ENCODE data around the gene ZNF736.
"Not testable (repeated sequence)": the region's sequence is repeated elsewhere in the genome, so short reads cannot be mapped to it uniquely, and the experiment has no call there.

ZNF736 gene

DNA sequence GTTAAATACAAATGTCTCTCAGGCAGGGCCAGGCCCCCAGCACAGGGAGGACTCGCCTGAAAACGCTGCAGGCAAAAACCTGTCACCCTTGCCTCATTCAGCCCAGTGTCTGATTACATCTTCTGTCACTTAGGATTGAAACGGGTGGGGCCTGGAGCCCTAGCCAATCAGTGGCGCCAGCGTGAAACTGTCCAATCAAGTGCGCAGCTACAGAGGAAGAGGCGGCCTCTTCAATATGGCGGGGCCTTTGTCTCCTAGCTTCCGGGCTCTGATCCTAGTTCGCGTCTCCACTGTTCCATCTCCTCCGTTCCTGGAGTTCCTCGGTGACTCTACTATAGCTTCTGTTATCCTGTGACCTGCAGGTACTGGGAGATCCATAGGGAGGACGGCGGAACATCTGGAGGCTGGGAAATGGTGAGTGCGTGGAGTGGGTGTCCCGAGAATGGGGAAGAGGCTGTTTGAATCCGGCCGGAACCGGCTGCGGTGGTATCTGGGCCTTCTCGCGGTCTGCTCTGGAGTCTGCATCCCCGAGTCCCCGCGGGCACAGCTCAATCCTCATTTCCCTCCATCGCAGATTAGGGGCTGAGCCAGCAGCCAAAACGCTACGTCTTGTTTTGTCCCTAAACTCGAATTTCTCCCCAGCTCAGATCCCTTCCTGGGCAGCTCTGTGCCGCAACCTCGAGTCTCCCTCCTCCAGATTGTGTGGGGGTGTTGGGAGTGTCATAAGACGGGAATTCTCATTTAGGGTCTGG, at the start of gene ZNF736:
ZNF736 (plus strand) TSS at position 222 of the 752 bp plus-strand sequence; CDS start at position 412, 190 bp downstream.
- DNase-seq (ENCODE audit: low read depth) = peak; percentile 77

DNA sequence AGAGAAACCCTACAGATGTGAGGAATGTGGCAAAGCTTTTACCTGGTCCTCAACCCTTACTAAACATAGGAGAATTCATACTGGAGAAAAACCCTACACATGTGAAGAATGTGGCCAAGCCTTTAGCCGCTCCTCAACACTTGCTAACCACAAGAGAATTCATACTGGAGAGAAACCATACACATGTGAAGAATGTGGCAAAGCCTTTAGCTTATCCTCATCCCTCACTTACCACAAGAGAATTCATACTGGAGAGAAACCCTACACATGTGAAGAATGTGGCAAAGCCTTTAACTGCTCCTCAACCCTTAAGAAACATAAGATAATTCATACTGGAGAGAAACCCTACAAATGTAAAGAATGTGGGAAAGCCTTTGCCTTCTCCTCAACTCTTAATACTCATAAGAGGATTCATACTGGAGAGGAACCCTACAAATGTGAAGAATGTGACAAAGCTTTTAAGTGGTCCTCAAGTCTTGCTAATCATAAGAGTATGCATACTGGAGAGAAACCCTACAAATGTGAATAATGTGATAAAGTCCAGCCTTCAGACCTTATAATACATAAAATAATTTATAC, 47.3 kb upstream of the ZNF736 start:
- DNase-seq (ENCODE audit: low read depth) = no peak

DNA sequence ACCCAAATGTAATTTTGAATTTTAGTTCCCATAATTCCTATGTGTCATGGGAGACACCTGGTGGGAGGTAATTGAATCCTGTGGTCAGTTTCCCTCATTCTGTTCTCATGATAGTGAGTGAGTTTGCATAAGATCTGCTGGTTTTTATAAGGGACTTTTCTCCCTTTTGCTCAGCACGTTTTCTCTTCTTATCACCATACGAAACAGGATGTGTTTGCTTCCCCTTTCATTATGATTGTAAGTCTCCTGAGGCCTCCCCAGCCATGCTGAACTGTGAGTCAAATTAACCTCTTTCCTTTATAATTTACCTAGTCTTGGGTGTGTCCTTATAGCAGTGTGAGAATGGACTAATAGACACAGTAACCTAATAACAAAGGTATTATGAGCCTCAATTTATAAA, 36.1 kb upstream of the ZNF736 start:
- no peak for DNase-seq (ENCODE audit: low read depth)

DNA sequence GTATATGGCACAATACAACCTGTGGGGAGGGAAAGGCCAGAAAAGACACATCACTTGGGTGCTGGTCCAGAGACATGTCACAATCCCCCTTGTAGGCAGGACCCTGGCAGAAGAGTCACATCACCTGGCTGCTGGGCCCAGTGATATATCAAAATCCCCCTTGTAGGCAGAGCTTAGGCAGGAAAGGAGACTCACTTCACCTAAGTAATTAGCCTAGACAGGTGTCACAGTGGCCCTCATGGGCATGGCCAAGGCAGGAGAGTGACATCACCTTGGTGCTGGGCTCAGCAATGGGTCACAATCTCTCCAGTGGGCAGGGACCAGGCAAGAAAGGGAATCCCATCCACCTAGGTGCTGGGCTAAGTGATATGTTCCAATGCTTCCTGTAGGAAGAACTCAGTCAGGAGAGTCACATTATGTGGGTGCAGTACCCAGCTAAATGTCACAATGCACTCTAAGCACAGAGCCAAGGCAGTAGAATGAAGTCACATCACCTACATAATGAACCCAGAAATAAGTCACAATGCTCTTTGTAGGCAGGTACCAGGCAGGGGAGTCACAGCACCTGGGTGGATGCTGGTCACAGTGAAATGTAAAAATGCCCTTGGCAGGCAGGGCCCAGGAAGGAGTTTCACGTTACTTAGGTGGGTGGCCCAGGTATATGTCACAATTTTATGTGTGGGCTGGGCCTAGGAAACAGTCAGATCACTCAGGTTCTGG, 18.9 kb upstream of the ZNF736 start:
- no peak for DNase-seq (ENCODE audit: low read depth)

DNA sequence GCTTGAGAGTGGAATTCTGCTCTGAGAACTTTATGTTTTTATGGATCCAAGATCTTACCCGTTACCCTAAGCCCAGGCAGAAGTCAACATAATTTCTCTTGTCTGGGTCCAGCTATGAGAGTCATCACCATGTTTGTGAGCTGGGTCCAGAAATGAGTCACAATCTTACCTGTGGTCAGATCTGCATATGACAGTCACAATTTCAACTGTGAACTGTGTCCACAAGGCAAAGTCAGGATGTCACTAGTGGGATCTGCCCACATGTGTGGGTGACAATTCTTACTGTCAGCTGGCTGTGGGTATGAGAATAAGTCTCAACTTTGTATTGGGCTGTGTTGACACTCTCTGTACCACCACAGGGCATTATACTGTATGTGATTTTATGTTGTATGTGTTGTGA, 16.3 kb upstream of the ZNF736 start:
- DNase-seq (ENCODE audit: low read depth) = not testable (repeated sequence)

DNA sequence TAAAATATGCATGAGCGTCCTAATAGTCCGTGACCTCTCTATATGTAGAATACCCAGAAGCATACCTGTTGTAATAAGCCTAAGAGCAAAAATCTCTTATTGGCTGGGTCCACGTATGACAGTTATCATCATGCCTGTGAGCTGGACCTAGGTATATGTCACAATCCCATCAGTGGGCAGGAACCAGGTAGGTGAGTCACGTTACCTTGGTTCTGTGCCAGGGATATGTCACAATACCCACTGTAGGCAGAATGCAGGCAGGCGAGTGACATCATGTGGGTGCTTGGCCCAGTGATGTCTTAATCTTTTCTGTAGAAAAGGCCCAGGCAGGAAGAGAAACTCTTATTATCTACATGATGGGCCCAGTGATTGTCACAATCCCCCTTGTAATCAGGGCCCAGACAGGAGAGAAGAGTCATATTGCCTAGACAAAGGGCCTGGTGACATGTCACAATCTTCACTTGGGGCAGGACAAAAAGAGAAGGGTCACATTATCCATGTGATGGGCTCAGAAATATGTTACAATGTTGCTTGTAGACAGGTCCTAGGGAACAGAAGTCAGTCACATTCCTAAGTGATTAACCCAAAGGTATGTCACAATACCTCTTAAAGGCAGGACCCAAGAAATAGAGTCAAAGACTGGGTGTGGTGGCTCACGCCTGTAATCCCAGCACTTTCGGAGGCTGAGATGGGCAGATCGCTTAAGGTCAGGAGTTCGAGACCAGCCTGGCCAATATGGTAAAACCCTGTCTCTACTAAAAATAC, 12.9 kb upstream of the ZNF736 start:
- no peak for DNase-seq (ENCODE audit: low read depth)

DNA sequence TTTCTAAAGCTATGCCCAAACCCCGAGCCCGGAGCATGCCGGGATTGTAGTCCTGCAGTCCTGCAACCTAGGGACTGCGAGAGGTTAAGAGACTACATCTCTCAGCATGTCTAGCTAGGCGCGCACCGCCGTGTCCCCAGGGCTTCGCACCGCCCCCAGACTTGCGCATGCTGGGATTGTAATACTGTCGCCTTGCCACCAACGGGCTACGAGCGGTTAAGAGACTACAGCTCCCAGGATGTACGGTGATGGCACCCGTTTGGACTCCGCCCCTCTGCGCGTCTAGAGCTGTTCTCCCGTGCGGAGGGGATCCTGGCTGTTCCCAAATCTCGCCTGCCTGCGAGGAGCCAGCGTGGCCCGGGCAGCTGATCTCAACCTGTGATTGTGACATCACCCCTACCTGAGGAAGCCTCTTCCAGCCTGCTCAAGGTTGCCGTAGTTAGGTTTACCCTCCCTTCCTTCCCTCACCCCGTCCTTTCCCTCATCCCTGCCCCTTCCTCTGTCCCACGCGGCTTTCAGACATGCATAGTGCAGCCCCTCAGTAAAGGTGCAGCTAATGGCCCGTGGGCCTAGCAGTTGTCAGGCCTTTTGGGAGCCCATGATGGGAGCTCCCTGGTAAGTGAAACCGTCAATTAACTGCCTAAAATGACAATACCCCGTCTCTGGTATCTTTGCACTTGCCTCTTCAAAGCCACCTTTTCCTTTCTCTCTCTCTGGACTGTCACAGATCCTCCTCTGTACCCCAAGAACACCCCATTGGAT, 6.3 kb upstream of the ZNF736 start:
- DNase-seq (ENCODE audit: low read depth) = peak; percentile 89

DNA sequence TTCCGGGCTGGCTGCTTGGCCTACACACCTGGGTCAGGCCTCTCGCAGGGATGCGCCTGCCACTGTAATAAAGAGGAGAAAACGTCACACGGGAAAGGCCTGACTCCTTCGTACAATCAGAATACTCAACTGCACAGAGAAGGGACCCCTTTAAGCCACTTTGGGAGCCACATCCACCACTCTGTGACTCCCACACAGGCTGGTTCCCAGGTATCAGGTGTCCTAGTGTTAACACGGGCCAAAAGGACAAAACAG, 5.8 kb upstream of the ZNF736 start:
- DNase-seq (ENCODE audit: low read depth) = no peak

DNA sequence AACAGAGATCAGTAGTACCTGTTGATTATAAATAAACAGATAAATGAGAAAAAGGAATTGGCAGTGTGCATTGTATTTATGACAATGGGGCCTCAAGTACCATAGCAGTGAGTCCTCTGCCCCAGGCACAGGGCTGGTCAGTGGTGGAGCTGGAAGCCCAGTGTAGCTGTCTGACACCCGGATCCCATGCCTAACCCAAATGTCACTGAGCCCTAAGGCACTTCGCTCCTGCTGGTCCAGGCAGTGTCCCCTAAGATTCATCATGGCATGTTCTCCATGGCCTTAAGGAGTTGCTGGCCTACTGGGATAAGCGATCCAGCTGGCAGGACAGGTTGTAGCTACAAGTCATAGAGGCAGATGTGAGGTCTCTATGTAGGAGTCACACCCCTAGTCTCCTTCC, 3.3 kb upstream of the ZNF736 start:
- DNase-seq (ENCODE audit: low read depth) = no peak

DNA sequence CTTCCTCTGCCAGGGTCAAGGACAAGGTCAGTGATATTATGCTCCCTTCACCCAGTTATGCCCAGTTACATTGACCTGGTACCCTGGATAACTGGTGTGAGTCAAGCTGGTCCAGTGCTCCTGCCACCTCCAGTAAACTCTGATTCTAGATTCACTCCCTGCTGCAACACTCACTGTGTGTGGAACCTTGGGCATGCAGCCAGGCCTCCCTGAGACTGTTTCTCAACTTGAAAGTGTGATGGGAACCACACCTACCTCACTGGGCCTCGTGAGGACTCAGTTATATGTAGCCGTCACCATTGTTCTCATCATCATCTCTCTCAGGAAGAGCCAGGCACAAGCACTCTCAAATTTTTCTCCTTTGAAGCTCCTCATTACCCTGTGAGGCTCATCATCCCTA, 935 bp upstream of the ZNF736 start:
- no peak for DNase-seq (ENCODE audit: low read depth)

DNA sequence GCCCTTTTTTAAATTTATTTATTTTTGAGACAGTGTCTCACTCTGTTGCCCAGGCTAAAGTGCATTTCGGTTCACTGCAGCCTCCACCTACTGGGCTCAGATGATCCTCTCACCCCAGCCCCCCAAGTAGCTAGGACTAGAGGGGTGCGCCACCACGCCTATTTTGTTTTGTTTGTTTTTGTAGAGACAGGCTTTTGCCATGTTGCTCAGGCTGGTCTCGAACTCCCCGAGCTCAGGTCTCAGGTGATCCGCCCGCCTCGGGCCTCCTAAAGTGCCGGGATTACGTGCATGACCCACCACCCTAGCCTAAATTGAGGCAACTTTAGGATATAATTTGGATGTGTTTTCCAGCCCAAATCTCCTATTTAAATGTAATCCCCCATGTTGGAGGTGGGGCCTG, 805 bp downstream of the ZNF736 start:
- no peak for DNase-seq (ENCODE audit: low read depth)

DNA sequence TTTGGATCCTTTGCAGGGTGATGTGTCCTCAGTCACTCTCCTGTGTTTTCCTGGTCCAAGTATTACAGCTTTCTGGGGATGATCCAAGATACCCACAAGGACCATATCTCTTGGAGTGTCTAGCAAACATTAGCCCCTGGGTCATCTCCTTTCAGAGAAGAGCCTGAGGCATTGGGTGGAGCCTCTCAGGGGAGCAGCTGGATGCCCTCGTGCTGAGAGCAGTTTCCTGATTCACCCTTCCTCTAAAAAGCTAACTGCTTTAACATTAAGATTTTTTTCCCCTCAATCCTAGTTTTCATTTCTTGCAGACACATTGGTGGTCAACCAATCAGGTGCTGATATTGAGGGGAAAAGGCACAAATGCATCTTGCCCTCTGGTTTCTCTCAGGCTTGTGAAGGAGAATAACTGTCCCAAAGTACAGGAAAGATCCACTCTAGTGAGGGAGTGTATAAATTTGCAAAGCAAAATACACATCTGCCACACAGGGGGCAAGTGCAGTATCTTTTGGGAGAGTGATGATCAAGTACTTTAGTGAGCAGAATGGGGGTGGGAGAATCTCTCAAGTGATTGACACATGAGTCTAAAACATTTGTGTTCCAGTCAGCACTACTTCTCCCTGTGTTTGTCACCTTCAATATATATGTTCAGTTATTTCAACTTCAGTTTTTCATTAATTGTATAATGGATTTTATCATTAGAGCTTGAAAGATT, 2.4 kb downstream of the ZNF736 start:
- DNase-seq (ENCODE audit: low read depth) = not testable (repeated sequence)

DNA sequence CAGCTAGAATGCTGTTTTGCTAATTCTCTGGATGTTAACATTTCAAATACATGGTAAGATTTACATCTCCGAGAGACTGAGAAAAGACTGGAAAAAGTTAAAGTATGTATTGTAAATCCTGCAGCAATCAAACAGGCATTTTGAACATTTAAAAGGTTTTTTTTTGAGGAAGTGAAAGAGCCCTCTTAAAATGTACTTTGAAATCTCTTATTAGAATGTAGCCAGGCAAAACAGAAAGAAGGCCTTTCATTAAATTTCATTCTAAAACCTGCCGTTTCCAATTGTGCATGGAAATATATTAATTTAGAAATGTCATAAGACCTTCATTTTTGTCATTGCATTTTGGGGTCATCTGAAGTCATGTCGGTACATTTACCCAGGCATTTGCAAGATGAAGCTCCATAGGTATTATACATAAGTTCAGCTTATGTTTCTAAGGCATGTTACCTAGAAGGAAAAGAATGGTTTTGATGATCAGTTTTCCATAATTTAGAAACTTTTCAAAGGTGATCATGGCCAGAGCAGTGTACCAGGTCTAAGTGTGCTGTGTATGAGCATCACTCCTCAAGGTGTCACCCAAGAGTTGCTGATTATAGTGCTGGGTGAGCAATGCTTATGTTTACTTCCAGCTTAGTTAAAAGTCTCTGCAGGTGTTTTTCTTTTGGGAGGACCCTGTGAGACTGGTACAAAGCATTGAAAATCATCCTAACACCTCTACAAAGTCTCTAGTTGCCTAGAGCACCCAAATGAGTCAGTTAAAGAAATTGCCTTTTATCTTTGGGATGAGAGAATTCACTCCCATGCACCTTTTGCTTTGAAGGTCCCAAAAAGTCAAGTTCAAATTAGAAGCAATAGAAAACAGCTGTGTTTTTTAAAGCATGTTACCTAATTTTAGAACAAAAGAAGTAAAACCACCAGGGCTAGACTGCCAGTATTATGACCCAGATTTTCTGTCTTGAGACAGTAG, 7.1 kb downstream of the ZNF736 start:
- no peak for DNase-seq (ENCODE audit: low read depth)

DNA sequence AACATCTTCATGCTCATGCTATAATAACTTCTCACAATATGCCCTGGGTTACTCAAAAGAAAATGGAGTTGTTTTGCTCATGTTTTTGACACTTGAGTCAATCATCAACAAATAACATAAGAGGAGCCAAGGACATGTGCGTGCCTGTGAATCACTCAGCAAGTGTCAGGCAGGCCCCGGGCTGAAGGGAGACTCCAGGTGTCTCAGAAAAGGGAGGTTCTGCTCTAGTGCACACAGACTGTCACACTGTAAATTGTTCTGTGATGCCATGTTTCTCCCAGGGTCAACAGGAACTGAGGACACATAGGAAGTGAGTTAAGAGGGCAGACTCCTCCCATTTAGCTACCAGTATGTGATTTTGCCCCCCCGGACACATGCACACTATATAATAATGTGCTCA, 10.4 kb downstream of the ZNF736 start:
- DNase-seq (ENCODE audit: low read depth) = not testable (repeated sequence)

DNA sequence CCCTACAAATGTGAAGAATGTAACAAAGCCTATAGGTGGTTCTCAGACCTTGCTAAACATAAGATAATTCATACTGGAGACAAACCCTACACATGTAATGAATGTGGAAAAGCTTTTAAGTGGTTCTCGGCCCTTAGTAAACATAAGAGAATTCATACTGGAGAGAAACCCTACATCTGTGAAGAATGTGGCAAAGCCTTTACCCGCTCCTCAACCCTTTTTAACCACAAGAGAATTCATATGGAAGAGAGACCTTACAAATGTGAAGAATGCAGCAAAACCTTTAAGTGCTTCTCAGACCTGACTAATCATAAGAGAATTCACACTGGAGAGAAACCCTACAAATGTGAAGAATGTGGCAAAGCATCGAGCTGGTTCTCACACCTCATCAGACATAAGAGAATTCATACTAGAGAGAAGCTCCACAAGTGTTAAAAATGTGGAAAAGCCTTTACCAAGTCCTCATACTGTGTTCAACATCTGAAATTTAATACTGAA, 35.0 kb downstream of the ZNF736 start:
- DNase-seq (ENCODE audit: low read depth) = not testable (repeated sequence)

DNA sequence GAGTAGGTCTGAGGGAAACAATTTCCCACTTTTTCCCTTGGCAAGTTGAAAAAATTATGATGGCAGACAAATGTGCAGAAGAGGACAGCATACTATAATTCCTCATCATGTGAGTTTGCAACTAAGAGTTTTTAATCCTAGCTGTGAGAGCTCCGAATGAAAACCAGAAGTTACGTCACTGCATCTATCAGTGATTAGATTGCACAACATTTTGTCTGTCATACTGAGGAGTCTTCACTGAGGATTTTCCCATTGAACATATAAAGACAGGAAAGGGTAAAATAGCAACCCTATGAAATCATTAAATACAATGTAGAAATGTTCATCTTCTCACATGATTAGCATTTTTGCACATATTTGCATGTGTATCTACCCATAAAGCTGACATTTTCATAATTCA, 45.8 kb downstream of the ZNF736 start:
- DNase-seq (ENCODE audit: low read depth) = no peak

DNA sequence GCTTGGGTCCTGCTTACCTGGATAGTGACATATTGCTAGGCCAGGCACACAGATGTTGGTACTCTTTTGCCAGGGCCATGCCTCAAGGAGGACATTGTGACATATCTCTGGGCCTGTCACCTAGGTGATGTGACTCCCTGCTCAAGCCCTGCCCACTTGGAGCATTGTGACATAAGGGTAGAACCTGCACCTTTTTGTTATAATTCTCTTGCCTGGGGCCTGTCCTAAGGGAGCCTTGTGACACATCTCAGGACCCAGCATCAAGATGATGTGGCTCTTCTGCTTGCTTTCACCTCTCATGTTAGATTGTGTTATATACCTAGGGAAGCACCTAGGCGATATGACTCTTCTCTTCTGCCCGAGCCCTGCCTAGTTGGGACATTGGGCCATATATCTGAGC, 57.4 kb downstream of the ZNF736 start:
- no peak for DNase-seq (ENCODE audit: low read depth)

DNA sequence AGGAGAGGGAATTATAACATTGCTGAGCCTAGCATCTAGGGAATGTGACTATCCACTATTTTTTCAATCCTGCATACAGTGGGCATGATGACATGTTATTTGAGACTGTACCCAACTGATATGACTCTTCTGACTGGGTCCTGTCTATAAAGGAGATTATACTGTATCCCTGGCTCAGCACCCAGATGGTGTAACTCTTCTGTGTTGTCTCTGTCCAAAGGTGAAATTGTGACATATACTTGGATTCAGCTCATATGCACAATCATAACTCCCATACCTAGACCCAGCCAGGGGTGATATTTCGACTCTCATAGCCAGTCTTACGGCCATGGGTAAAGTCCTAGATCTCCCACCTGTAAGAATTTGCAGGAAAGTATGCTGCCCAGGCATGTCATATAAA, 59.3 kb downstream of the ZNF736 start:
- no peak for DNase-seq (ENCODE audit: low read depth)

DNA sequence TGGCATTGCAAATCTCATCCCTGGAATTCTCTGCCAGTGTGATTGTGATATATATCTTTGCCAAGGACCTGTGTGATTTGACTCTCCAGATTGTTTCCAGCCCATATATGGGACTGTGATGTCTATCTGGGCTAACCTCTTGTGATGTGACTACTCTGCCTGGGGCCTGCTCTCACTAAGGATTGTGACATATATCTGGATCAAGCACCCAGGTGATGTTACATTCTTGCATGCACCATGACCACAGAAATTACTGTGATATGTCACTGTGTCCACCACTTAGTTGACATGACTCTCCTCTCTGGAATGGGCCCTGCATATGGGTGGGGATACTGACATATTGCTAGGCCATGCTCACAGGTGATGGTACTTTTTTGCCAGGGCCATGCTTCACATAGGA, 86.6 kb downstream of the ZNF736 start:
- no peak for DNase-seq (ENCODE audit: low read depth)

All from activated T-helper 9 cell treated with anti-CD3 and anti-CD28 coated beads, Interleukin-2, amount 50 U/mL, for 16 hours (primary cell).